SK-N-SH (cell line): Measurements from ENCODE around the gene SPACA9. TPM values are rescaled to one million over a fixed set of nuclear protein-coding genes. Genes with fewer than 3 reads are reported as not detected.

Experiments used
- CTCF ChIA-PET: fragments of 300-600, 350-600 bp; formaldehyde crosslinking; extraction: SDS; loops from one replicate; lab custom pipeline; 2021; lab: Yijun Ruan, JAX
- POLR2A ChIA-PET: fragments of 350-600 bp; sonication (Branson Sonifier 250); formaldehyde crosslinking; extraction: SDS; loops from one replicate; lab custom pipeline; 2020; ENCODE audit warnings: antibody characterized with exemption, inconsistent platforms; lab: Yijun Ruan, JAX
- DNase-seq: peaks from one replicate; pipeline ENCODE4 v3.0.0; 2012
- H2AFZ ChIP-seq: fragments of 200-600 bp; sonication (generic); 2 replicates; pipeline ENCODE4 v1.8.1; 2016; ENCODE audit warnings: antibody characterized with exemption, mild to moderate bottlenecking, low read depth
- H3F3A ChIP-seq: fragments of 200-600 bp; sonication (generic); replicated peaks from 2 replicates; pipeline ENCODE3; 2016; ENCODE audit warnings: antibody characterized with exemption, mild to moderate bottlenecking; ENCODE audit not compliant: insufficient read depth
- H3K27ac ChIP-seq, 2 experiments: fragments of 200-500 bp in 1 of 2; fragments of 200-600 bp in 1 of 2; sonication (Bioruptor generic) in 1 of 2; sonication (generic), shearing (Covaris generic) in 1 of 2; 2 replicates each; pipeline versions ENCODE4 v1.5.1 to v1.6.1; 2014 to 2016; ENCODE audit warnings: low read depth in 2 of 2, inconsistent platforms in 1 of 2, low read length in 1 of 2, mild to moderate bottlenecking in 1 of 2, mixed read lengths in 1 of 2
- H3K27me3 ChIP-seq: fragments of 200-600 bp; sonication (generic), shearing (Covaris generic); 2 replicates; pipeline ENCODE4 v1.6.1; 2016; ENCODE audit warnings: mixed run types; ENCODE audit not compliant: insufficient read depth
- H3K36me3 ChIP-seq, 2 experiments: fragments of 200-500 bp in 1 of 2; fragments of 200-600 bp in 1 of 2; sonication (Bioruptor generic) in 1 of 2; sonication (generic) in 1 of 2; replicated peaks in 1 of 2; 2 replicates each; pipeline versions ENCODE3 to v1.5.1; 2014 to 2016; ENCODE audit warnings: low read length in 1 of 2, mild to moderate bottlenecking in 1 of 2; ENCODE audit not compliant: insufficient read depth in 2 of 2, control insufficient read depth in 1 of 2
- H3K4me1 ChIP-seq, 2 experiments: fragments of 200-500 bp in 1 of 2; fragments of 200-600 bp in 1 of 2; sonication (Bioruptor generic) in 1 of 2; sonication (generic), shearing (Covaris generic) in 1 of 2; 2 replicates each; pipeline versions ENCODE4 v1.5.1 to v1.6.1; 2014 to 2016; ENCODE audit warnings: low read depth in 1 of 2, low read length in 1 of 2, mixed run types in 1 of 2; ENCODE audit not compliant: insufficient read depth in 2 of 2, control insufficient read depth in 1 of 2
- H3K4me2 ChIP-seq: fragments of 200-600 bp; sonication (generic), shearing (Covaris generic); 2 replicates; pipeline ENCODE4 v1.6.1; 2017; ENCODE audit warnings: mixed run types
- H3K4me3 ChIP-seq, 2 experiments: fragments of 200-500 bp in 1 of 2; fragments of 200-600 bp in 1 of 2; sonication (Bioruptor generic) in 1 of 2; sonication (generic), shearing (Covaris generic) in 1 of 2; 2 replicates each; pipeline versions ENCODE4 v1.5.1 to v1.8.1; 2014 to 2016; ENCODE audit warnings: low read depth in 2 of 2, inconsistent platforms in 1 of 2, low read length in 1 of 2, mild to moderate bottlenecking in 1 of 2, mixed read lengths in 1 of 2, moderate library complexity in 1 of 2
- H3K79me2 ChIP-seq: fragments of 200-600 bp; sonication (generic); 2 replicates; pipeline ENCODE4 v1.8.1; 2017; ENCODE audit warnings: mild to moderate bottlenecking; ENCODE audit not compliant: insufficient read depth
- H3K9ac ChIP-seq: fragments of 200-600 bp; sonication (generic); 2 replicates; pipeline ENCODE4 v1.6.1; 2017; ENCODE audit warnings: mixed run types
- H3K9me2 ChIP-seq: fragments of 200-600 bp; sonication (generic); 2 replicates; pipeline ENCODE4 v1.6.1; 2017; ENCODE audit warnings: mixed run types
- H3K9me3 ChIP-seq: fragments of 200-600 bp; sonication (generic); 2 replicates; pipeline ENCODE4 v1.6.1; 2017; ENCODE audit warnings: mixed run types, mild to moderate bottlenecking, moderate library complexity
- H4K20me1 ChIP-seq: fragments of 200-600 bp; sonication (generic); 2 replicates; pipeline ENCODE4 v1.6.1; 2017; ENCODE audit warnings: mild to moderate bottlenecking, mixed run types; ENCODE audit not compliant: insufficient read depth
- FOXM1 ChIP-seq: IDR thresholded peaks from 2 replicates; pipeline ENCODE4 v1.4.0; 2012; ENCODE audit warnings: low read depth, mild to moderate bottlenecking
- GATA2 ChIP-seq: sonication (generic); formaldehyde crosslinking; IDR thresholded peaks from 2 replicates; pipeline ENCODE4 v1.5.0; 2020; ENCODE audit warnings: mild to moderate bottlenecking, missing genetic modification reagents
- JUND ChIP-seq: IDR thresholded peaks from 2 replicates; pipeline ENCODE4 v1.4.0; 2012
- POLR2AphosphoS5 ChIP-seq: IDR thresholded peaks from 2 replicates; pipeline ENCODE4 v1.6.1; 2012; ENCODE audit warnings: low read depth, low read length
- RXRA ChIP-seq: IDR thresholded peaks from 2 replicates; pipeline ENCODE4 v1.4.0; 2012; ENCODE audit warnings: low read depth, mild to moderate bottlenecking, borderline replicate concordance
- SMC3 ChIP-seq: IDR thresholded peaks from 2 replicates; pipeline ENCODE4 v1.6.1; 2012; ENCODE audit warnings: low read depth, low read length, improper control_type of control experiment
- TAF1 ChIP-seq: IDR thresholded peaks from 2 replicates; pipeline ENCODE4 v1.6.1; 2012; ENCODE audit warnings: low read depth, mild to moderate bottlenecking, low read length, moderate library complexity, borderline replicate concordance
- TEAD4 ChIP-seq: IDR thresholded peaks from 2 replicates; pipeline ENCODE4 v1.4.0; 2012; ENCODE audit warnings: mild to moderate bottlenecking, borderline replicate concordance; ENCODE audit not compliant: insufficient read depth
- YY1 ChIP-seq: IDR thresholded peaks from 2 replicates; pipeline ENCODE4 v1.4.0; 2012; ENCODE audit warnings: low read depth, mild to moderate bottlenecking
- ZBTB33 ChIP-seq: IDR thresholded peaks from 2 replicates; pipeline ENCODE4 v1.4.0; 2012; ENCODE audit warnings: low read depth, borderline replicate concordance
- WGBS: methylation state at CpG from one replicate; pipeline ENCODE4 v1.1.6; 2017; ENCODE audit warnings: low lambda C conversion rate; 5-methylcytosine and 5-hydroxymethylcytosine counted together
- polyA plus RNA-seq, 3 experiments: library from polyadenylated mRNA; depleted of rRNA; stranded (reverse); fragments of >200 nt; gene quantifications; 2 replicates each; pipeline ENCODE4 v1.2.3, GENCODE V29; 2012
- TF ChIP-seq, protein P1 (sequence below): fragments of 200-600 bp; sonication (generic); IDR thresholded peaks from 2 replicates; pipeline ENCODE4 v1.6.1; 2017; ENCODE audit warnings: antibody characterized with exemption, mild to moderate bottlenecking, moderate library complexity

SPACA9 gene
- polyA plus RNA-seq, 1 of the 3 experiments (the other 2 are of a cell fraction): 9.8 TPM

DNA sequence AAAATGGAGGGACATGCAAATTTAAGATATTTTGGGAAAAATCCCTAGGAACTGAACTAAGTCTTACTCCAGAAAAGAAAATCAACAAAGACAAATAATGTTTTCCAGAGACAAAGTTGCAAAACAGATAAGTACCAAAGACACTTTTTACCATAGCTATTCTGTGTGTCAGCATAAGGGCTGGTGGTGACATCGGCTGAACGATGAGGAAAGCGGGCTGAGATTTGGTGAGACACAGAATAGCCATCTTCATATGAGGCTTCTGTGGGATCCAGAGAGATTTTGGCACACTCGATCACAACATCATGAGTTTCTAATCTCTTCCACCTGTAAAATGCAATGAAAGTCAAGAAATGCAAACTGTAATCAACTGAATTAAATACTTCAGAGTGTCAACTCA lies 33.4 kb downstream of the SPACA9 start (continued):
- TF ChIP-seq TEAD4 (no peak), FOXM1 (no peak), SMC3 (no peak), ZBTB33 (no peak)
- TF ChIP-seq, all 33 proteins: peak for 0

DNA sequence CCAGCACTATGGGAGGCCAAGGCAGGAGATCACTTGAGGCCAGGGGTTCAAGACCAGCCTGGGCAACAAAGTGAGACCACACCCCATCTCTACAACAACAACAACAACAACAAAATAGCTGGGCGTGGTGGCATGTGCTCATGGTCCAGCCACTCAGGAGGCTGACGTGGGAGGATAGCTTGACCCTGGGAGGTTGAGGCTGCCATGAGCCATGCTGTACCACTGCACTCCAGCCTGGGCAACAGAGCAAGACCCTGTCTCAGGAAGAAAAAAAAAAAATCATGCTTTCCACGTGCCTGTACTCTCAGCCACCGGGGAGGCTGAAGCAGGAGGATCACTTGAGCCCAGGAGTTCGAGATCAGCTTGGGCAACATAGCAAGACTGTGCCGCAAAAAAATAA lies 36.2 kb downstream of the SPACA9 start:
- Histone ChIP-seq H3K36me3 (peaks cover 61 to 64% of the 10 kb centered on the region in 2 experiments), H3K4me2 (no peak overlapping the region)
- no peak for DNase-seq
- TF ChIP-seq TAF1: no peak
- TF ChIP-seq POLR2AphosphoS5: no peak
- no peak for TF ChIP-seq GATA2 (CRISPR knock-in tag)
- TF ChIP-seq JUND: no peak
- TF ChIP-seq YY1: no peak
- TF ChIP-seq TEAD4: no peak
- no peak for TF ChIP-seq RXRA
- TF ChIP-seq, all 33 proteins: peak for 0
- whole genome bisulfite sequencing: 93% methylated on average over 6 of the region's 6 CpGs
- H3K4me1 ChIP-seq: no peaks in the 10 kb centered on the region
- H4K20me1 ChIP-seq: no peaks in the 10 kb centered on the region
- ChIA-PET POLR2A (interaction anchor here (1.0 kb wide), 1 partner anchor 30 kb away, joined by 3 read pairs; no protein-coding TSS in a partner anchor), CTCF (interaction anchor here (1.5 to 10.7 kb wide), 2 partner anchors 12 to 14 kb away, joined by 3 to 85 read pairs; no protein-coding TSS in a partner anchor)
- no peak overlapping the region for H2AFZ ChIP-seq
- no peaks in the 10 kb centered on the region for H3K9me2 ChIP-seq
- H3F3A ChIP-seq: no peaks in the 10 kb centered on the region
- H3K27me3 ChIP-seq: no peaks in the 10 kb centered on the region
- no peaks in the 10 kb centered on the region for H3K9me3 ChIP-seq
- no peak overlapping the region for H3K4me3 ChIP-seq
- no peak overlapping the region for H3K9ac ChIP-seq
- H3K27ac ChIP-seq: no peak overlapping the region
- H3K79me2 ChIP-seq: no peaks in the 10 kb centered on the region

GRCh38 chr9:132919614-132920268 lies 41.0 kb downstream of the SPACA9 start:
- H3K27ac ChIP-seq: no peak overlapping the region
- ChIA-PET POLR2A (no interaction called here), CTCF (interaction anchor here (0.7 to 10.7 kb wide), 3 partner anchors 10 to 85 kb away, joined by 3 to 85 read pairs (median 11); no protein-coding TSS in a partner anchor)
- H3K27me3 ChIP-seq: no peaks in the 10 kb centered on the region
- no peaks in the 10 kb centered on the region for H3K79me2 ChIP-seq
- H3K9me2 ChIP-seq: no peaks in the 10 kb centered on the region
- no peaks in the 10 kb centered on the region for H3K4me1 ChIP-seq
- no peak for DNase-seq
- H3K9me3 ChIP-seq: no peaks in the 10 kb centered on the region
- 96% methylated on average over 7 of the region's 7 CpGs for WGBS
- no peak overlapping the region for H3K4me2 ChIP-seq
- H3K4me3 ChIP-seq: no peak overlapping the region
- H3F3A ChIP-seq: no peaks in the 10 kb centered on the region
- H3K9ac ChIP-seq: no peak overlapping the region
- no peak for TF ChIP-seq TAF1
- TF ChIP-seq YY1: no peak
- TF ChIP-seq, protein P1, sequence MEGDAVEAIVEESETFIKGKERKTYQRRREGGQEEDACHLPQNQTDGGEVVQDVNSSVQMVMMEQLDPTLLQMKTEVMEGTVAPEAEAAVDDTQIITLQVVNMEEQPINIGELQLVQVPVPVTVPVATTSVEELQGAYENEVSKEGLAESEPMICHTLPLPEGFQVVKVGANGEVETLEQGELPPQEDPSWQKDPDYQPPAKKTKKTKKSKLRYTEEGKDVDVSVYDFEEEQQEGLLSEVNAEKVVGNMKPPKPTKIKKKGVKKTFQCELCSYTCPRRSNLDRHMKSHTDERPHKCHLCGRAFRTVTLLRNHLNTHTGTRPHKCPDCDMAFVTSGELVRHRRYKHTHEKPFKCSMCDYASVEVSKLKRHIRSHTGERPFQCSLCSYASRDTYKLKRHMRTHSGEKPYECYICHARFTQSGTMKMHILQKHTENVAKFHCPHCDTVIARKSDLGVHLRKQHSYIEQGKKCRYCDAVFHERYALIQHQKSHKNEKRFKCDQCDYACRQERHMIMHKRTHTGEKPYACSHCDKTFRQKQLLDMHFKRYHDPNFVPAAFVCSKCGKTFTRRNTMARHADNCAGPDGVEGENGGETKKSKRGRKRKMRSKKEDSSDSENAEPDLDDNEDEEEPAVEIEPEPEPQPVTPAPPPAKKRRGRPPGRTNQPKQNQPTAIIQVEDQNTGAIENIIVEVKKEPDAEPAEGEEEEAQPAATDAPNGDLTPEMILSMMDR: no peak
- no peak overlapping the region for H2AFZ ChIP-seq
- no peaks in the 10 kb centered on the region for H4K20me1 ChIP-seq
- H3K36me3 ChIP-seq: peaks cover 74 to 86% of the 10 kb centered on the region in 2 experiments
